Prostate gland (tissue), 2 donors: Measurements from ENCODE around the gene NPAS1. TPM values are rescaled to one million over a fixed set of nuclear protein-coding genes. Genes with fewer than 3 reads are reported as not detected.

ENCODE experiments used
- DNase-seq: peaks from one replicate; pipeline ENCODE4 v3.0.0-alpha.2; 2019; ENCODE audit warnings: low spot score
- H3K27ac ChIP-seq, 2 donors: fragments of 200-600 bp; sonication (generic); 2 replicates each; pipeline ENCODE4 v1.5.1; 2017 to 2019
- H3K27me3 ChIP-seq: fragments of 200-600 bp; sonication (generic); replicated peaks from 2 replicates; pipeline ENCODE4 v1.5.1; 2019; ENCODE audit not compliant: insufficient read depth
- H3K36me3 ChIP-seq, 2 donors: fragments of 200-600 bp; sonication (generic); 1 replicate in 1 of 2; 2 replicates in 1 of 2; pipeline versions ENCODE4 v1.5.1 to v1.8.1; 2017 to 2019
- H3K4me1 ChIP-seq: fragments of 200-600 bp; sonication (generic); replicated peaks from 2 replicates; pipeline ENCODE4 v1.5.1; 2019
- H3K4me3 ChIP-seq, 2 donors: fragments of 200-600 bp; sonication (generic); 2 replicates each; pipeline ENCODE4 v1.5.1; 2017 to 2019
- H3K9me3 ChIP-seq: fragments of 200-600 bp; sonication (generic); 2 replicates; pipeline ENCODE4 v1.5.1; 2017
- CTCF ChIP-seq, 4 experiments: fragments of 200-600 bp in 2 of 4; fragments of 450-650 bp in 2 of 4; sonication (generic) in 2 of 4; IDR thresholded peaks; 1 replicate in 3 of 4; 2 replicates in 1 of 4; pipeline ENCODE4 v1.5.1; 2016 to 2019; ENCODE audit warnings: antibody characterized with exemption in 4 of 4, mild to moderate bottlenecking in 2 of 4, moderate library complexity in 2 of 4
- POLR2A ChIP-seq: fragments of 450-650 bp; IDR thresholded peaks from one replicate; pipeline ENCODE4 v1.6.1; 2016; ENCODE audit warnings: antibody characterized with exemption, mild to moderate bottlenecking
- POLR2AphosphoS5 ChIP-seq: sonication (generic); formaldehyde crosslinking; IDR thresholded peaks from one replicate; pipeline ENCODE4 v1.6.1; 2017; ENCODE audit warnings: antibody characterized with exemption
- WGBS: methylation state at CpG from one replicate; pipeline ENCODE4 v1.1.5; 2018; 5-methylcytosine and 5-hydroxymethylcytosine counted together
- intact Hi-C: fragments of 100-400 bp; cut with DNase I; formaldehyde crosslinking; loops from one replicate; pipeline ENCODE4 v1.14.2; 2022
- total RNA-seq, 2 donors: library from RNA; depleted of rRNA; stranded (reverse); fragments of >200 nt; gene quantifications; one replicate each; pipeline ENCODE4 v1.1.0, GENCODE V29; 2016

NPAS1 gene
- total RNA-seq, 2 donors from 2014 or later, result 0.27 to 0.51 TPM

- no peak for TF ChIP-seq CTCF (IDR thresholded peaks at IDR 0.05)
- no peak for TF ChIP-seq POLR2A
- no peak for TF ChIP-seq POLR2AphosphoS5
- intact Hi-C loops, result no loop called here
- Histone ChIP-seq H3K27me3 (no peaks in the 10 kb centered on the region), H3K27ac (no peak overlapping the region), H3K4me3 (no peak overlapping the region), H3K9me3 (no peaks in the 10 kb centered on the region), H3K4me1 (no peaks in the 10 kb centered on the region), H3K36me3 (peaks cover 5 to 24% of the 10 kb centered on the region in 2 donors)
- 87% methylated on average over 7 of the region's 11 CpGs for WGBS
- DNase-seq, result no peak
Measured at GRCh38 chr19:47065242-47065641, 45.6 kb downstream of the NPAS1 start.

GRCh38 chr19:47066376-47067214 lies 47.0 kb downstream of the NPAS1 start:
- no peak for DNase-seq
- Histone ChIP-seq H3K36me3 (peaks cover 12 to 29% of the 10 kb centered on the region in 2 donors), H3K4me1 (no peaks in the 10 kb centered on the region), H3K27me3 (no peaks in the 10 kb centered on the region), H3K27ac (no peak overlapping the region), H3K9me3 (no peaks in the 10 kb centered on the region), H3K4me3 (no peak overlapping the region)
- no peak for TF ChIP-seq POLR2AphosphoS5
- TF ChIP-seq CTCF (IDR thresholded peaks at IDR 0.05), result no peak
- no peak for TF ChIP-seq POLR2A
- 89% methylated on average over 49 of the region's 61 CpGs for WGBS
- intact Hi-C loops, result no loop called here

- DNase-seq, result no peak
- 93% methylated on average over 30 of the region's 36 CpGs for WGBS
- Histone ChIP-seq H3K27ac (no peak overlapping the region), H3K4me3 (no peak overlapping the region), H3K4me1 (no peaks in the 10 kb centered on the region), H3K9me3 (no peaks in the 10 kb centered on the region), H3K36me3 (peaks cover 12 to 36% of the 10 kb centered on the region in 2 donors), H3K27me3 (no peaks in the 10 kb centered on the region)
- intact Hi-C loops, result no loop called here
- TF ChIP-seq POLR2AphosphoS5 (no peak), POLR2A (no peak), CTCF (IDR thresholded peaks at IDR 0.05) (no peak)
Measured at GRCh38 chr19:47067215-47067847, 47.7 kb downstream of the NPAS1 start.

DNA sequence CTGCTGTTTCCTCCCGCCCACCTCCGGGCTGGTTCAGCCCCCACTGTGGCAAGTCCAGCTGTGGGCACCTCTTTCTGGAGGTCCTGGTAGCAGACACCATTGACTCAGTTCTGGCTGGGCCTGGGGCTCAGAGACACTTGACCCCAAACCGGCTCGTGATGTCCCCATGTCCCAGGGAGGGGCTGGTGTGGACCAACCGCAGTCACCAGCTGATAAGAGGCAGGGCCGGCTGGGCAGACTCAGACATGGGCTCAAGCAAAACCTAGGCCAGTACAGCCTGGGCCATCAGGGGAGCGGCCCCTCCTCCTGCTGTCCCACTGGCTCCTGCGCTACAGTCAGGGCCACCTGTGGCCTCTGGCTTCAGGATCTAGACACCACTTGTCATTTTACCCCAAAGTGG lies 48.6 kb downstream of the NPAS1 start:
- 80% methylated on average over 8 of the region's 8 CpGs for WGBS
- no peak overlapping the region for H3K4me3 ChIP-seq
- no peaks in the 10 kb centered on the region for H3K4me1 ChIP-seq
- no peaks in the 10 kb centered on the region for H3K9me3 ChIP-seq
- DNase-seq, result no peak
- H3K36me3 ChIP-seq, result peaks cover 12 to 43% of the 10 kb centered on the region in 2 donors
- TF ChIP-seq CTCF (IDR thresholded peaks at IDR 0.05), result no peak
- TF ChIP-seq POLR2AphosphoS5, result no peak
- no peak for TF ChIP-seq POLR2A
- intact Hi-C loops, result no loop called here
- H3K27me3 ChIP-seq, result no peaks in the 10 kb centered on the region
- no peak overlapping the region for H3K27ac ChIP-seq
